NOMO-1 treated with dmso at 0.1 percent for 144 hours (cell line): ENCODE results near the gene ULK4.
"Not testable (repeated sequence)": the region's sequence is repeated elsewhere in the genome, so short reads cannot be mapped to it uniquely, and the experiment has no call there.

Source experiments
- DNase-seq: peaks from one replicate; lab custom pipeline; 2025; ENCODE audit not compliant: unreplicated experiment; lab: John Stamatoyannopoulos, UW

Gene ULK4

DNA sequence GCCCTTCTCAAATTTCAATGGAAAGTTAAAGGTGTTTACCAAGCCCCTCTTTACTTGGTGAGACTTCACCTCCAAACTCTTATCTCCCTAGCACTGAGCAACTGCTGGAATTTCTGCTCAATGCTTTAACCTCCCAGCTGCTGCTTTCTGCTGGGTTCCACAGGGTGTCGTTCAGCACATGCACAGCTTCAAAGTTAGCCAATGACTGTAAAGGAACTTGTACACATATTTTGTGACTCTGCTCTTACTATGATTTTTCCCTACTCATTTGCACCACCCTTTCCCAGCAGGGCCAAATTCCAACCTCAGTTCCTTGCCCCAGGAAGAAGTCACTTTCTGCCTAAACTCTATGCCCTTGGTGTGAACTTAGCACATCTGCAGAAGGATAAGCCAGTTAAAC is 89.7 kb downstream of the ULK4 start:
- no peak for DNase-seq

DNA sequence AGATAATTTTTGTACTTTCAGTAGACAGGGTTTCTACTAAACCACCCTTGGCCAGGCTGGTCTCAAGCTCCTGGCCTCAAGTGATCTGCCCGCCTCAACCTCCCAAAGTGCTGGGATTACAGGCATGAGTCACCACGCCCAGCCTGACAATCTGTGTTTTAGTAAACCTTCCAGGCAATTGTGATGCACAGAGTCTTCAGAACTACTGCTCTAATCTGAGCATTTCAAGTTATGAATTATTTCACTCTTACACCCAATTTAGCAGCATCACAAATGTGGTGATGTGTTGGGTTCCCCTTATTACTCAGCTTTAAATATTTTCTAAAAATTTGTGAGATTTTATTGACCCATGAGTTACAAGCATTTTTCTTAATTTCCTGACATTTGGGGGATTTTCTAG is 94.4 kb downstream of the ULK4 start:
- DNase-seq: no peak

DNA sequence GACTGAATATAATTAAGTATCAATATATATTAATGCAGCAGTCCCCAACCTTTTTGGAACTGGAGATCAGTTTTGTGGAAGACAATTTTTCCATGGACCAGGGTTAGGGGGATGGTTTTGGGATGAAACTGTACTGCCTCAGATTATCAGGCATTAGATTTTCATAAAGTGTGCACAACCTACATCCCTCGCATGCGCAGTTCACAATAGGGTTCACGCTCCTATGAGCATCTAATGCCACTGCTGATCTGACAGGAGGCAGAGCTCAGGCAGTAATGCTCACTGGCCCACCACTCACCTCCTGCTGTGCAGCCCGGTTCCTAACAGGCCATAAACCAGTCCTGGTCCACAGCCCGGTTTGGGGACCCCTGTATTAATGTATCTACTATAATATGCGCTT is 95.6 kb downstream of the ULK4 start:
- no peak for DNase-seq

DNA sequence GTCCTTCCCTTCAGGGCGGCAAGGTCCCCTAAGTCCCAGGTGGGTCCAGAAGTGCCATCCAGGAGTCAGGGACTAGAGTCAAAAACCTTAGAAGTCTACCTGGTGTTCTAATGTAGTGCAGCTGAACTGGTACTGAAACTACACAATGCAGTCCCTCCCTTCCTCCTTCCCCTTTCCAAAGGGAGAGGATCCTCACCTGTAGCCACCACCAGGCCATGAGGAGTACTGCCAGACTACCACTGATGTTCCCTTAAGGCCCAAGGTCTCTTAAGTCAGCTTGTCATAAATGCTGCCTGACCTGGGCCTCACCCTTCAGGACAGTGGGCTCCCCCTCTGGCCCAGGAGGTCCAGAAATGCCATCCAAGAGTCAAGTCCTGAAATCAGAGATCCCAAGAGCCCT is 98.9 kb downstream of the ULK4 start:
- no peak for DNase-seq

DNA sequence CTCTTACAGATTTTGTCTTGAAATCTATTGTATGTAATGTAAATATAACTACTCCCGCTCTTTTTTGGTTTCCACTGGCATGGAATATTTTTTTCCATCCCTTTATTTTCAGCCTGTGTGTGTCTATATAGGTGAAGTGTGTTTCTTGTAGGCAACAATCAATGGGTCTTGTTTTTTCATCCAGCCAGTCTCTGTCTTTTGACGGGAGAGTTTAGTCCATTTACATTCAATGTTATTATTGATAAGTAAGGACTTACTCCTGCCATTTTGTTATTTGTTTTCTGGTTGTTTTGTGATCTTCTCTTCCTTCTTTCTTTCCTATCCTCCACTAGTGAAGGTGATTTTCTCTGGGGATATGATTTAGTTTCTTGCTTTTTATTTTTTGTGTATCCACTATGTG is 101.4 kb downstream of the ULK4 start:
- not testable (repeated sequence) for DNase-seq

DNA sequence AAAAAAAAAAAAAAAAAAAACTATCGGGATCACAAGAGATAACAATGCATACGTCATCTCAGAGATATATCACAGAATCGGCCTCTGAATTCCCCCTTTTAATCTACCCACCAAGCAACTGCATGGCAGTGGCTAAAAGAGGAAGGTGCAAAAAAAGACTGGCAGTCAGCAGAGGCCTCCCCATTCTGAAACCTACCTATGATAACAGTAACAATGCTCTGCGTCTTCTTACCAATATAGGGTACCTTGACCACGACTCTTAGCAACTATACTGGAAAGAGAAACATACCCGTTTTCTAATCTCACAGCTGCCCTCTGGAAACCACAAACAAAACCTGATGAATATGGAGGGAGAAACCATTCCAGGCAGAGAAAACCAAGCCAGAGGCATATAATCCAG is 106.9 kb downstream of the ULK4 start:
- DNase-seq: no peak

DNA sequence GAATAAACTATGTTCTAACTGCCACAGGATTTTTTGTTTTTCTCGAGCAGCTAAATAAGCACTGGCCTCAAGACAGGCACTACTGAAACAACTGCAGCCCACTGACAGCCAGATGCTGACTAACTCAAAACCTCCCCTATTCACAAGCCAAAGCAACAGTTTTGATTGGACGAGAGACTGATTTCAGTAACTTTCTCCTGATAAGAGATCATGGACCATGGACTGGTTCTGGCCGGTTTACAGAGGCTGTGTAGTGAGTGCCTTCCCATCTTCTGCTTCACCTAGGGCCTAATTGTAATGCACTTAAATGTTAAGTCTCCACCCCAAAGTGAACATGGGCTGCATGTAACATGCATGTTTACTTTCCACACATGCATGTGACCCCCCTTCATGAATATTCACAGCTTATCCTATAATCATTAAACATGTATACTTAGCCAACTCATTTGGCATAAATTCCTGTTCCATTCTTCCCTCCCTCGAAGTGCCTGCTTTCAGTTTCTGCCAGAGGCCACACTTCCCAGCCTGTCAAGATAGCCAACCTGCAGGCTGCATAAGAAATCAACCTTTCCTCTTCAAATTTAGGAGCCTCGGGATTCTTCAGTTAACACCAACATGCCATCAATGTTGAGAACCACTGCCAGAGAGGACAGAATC is 108.2 kb downstream of the ULK4 start:
- no peak for DNase-seq

DNA sequence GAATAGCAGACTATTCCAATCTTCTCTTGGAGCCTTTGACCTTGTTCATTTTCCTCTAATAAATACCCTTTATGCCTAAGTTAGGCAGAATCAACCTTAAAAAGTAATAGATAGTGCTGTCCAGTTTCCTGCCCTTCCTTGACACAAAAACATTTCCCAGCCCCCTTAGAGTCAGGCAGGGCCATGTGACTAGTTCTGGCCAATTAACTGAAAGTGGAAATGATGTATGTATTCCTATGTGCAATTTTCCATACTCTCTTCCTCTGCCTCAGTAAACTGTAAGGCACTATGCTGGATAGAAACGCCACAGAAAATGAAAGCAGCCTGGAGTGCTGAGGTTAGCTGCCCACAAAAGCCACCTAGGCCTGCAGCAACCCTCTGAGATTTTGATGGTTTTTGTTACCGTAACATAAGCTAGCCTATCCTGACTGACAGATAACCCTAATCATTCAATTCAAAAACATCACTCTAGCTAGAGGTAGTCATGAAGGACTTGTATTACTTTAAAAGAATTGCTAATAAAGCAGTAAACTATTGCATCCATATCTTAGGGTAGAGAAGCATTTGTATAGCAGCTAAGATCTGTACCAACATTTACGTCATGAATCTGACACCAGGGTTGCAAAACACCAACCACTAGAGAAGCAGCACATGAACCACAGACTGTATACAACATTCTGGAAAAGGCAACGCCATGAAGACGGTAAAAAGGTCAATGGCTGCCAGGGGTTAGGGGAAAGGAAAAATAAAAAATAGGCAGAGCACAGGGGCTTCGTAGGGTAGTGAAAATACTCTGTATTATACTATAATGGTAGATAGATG is 112.9 kb downstream of the ULK4 start:
- no peak for DNase-seq

DNA sequence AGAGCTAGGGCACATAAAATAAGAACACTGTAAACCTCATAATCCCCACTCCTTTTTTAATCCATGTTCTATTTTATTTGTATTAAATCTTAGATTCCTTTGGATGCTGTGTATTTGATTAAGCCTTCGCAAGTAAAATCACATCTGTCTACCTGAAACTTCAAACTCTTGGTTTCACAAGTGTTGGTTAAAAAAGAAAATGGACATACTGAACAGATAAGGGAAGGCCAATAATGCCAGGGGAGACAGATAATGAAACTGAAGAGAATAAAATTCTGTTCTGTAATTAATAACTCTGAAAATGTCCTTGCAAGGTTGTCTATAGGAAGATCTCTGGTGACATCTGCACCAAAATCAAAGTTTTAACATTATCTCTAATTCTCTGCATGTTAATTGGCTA is 114.2 kb downstream of the ULK4 start:
- DNase-seq: no peak

DNA sequence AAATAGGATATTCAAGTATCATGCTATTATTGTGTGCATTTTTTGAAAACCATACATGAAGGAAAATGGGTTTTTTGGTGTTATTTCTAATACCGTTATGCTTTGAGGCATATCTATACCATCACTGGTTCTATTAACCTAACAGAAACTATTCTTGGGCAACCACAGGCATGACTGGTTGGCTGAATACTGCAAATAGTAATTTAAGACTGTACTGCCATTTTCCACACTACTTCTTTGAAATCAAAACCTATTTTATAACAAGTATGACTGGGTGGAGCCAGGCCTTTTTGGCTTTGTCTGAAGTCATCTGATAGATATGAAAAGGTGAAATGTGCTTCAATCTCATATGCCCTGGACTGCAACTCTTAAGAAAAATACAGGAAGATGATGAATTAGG is 115.1 kb downstream of the ULK4 start:
- DNase-seq: no peak

DNA sequence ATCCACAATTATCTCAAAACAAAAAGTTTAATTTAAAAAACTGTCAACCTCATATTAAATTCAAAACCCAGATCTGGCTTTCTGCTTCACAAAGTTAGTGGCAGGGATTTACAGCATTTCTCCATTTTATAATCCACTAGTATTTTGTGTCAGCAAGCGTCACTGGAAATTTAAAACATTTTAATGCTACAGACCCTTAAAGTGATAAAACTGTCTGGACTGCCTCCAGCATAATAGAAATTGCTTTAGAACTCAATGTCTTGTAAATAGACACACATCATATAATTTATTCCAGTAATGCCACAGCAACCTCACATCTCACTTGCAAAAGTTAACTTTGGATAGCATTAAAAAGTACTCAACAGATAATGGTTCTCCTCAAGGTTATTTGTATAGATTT is 116.1 kb downstream of the ULK4 start:
- no peak for DNase-seq

DNA sequence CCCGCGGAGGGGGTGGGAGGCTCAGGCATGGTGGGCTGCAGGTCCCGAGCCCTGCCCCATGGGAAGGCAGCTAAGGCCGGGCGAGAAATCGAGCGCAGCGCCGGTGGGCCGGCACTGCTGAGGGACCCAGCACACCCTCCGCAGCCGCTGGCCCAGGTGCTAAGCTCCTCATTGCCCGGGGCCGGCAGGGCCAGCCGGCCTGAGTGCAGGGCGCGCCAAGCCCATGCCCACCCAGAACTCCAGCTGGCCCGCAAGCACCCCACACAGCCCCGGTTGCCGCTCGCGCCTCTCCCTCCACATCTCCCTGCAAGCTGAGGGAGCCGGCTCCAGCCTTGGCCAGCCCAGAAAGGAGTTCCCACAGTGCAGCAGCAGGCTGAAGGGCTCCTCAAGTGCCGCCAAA is 117.6 kb downstream of the ULK4 start:
- DNase-seq: not testable (repeated sequence)

DNA sequence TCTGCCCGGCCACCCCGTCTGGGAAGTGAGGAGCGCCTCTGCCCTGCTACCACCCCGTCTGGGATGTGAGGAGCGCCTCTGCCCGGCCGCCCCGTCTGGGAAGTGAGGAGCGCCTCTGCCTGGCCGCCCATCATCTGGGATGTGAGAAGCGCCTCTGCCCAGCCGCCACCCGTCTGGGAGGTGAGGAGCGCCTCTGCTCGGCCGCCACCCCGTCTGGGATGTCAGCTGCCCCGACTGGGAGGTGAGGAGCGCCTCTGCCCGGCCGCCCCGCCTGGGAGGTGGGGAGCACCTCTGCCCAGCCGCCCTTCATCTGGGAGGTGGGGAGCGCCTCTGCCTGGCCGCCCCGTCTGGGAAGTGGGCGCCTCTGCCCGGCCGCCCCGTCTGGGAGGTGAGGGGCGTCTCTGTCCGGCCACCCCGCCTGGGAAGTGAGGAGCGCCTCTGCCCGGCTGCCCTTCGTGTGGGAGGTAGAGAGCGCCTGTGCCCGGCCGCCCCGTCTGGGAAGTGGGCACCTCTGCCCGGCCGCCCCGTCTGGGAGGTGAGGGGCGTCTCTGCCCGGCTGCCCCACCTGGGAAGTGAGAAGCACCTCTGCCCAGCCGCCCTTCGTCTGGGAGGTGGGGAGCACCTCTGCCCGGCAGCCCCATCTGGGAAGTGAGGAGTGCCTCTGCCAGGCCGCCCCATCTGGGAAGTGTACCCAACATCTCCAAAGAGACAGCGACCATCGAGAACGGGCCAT is 120.8 kb downstream of the ULK4 start:
- not testable (repeated sequence) for DNase-seq

DNA sequence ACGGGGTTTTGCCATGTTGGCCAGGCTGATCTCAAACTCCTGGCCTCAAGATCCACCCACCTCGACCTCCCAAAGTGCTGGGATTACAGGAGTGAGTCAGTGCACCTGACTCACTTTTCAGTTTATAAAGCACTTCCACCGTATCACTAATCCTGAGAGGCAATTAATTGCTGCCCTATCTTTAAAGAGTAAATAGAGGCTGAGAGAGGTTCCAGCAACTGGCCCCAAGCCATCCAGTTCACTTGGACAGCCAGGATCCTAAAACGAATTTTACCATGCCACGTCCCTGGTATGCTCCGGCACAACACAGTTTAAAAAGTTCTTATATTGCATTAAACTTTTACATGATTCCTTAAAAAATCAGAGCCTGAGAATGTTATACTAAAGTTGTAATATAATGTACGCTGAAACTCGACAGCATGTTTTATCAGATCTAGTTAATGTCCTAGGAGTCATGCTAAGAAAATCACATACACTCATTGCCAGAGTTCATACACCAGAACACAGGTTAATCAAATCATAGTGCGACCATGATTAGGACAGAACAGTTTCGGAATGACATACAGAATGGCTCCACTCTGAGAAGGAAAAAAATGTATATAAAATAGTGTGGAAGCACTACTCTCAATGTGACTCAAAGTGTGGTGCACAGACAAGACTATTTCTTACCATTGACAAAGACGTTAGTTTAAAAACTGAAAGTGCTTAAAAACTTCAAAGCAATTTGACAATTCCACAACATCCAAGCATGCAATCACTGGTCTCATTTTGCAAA is 125.4 kb downstream of the ULK4 start:
- DNase-seq: no peak

DNA sequence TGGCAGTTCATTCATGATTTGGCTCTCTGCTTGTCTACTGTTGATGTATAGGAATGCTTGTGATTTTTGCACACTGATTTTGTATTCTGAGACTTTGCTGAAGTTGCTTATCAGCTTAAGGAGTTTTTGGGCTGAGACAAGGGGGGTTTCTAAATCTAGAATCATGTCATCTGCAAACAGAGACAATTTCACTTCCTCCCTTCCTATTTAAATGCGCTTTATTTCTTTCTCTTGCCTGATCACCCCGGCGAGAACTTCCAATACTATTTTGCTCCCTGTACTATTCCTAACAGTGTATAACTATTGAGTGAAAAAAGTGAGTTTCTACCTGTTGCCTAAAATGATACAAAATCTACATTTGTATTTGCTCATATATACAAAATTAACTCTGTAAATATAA is 128.3 kb downstream of the ULK4 start:
- DNase-seq: no peak

DNA sequence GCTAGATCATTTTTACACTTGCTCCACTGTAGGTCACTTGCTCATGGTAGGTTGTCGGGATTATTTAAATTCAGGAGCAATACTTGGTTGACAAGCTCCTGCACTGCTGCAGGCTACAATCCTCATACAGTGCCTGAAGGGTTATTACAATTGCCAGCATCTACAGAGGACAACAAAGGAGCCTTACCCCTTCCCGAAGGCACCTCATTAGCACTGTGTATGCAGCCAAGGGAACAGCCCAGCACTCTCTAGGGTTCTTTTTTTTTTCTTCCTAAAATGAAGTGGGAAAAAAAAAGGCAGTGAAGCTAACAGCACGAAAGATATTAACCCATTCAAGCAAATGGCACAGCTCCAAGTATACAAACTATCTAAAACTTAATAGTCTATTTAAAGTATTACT is 142.7 kb downstream of the ULK4 start:
- no peak for DNase-seq

DNA sequence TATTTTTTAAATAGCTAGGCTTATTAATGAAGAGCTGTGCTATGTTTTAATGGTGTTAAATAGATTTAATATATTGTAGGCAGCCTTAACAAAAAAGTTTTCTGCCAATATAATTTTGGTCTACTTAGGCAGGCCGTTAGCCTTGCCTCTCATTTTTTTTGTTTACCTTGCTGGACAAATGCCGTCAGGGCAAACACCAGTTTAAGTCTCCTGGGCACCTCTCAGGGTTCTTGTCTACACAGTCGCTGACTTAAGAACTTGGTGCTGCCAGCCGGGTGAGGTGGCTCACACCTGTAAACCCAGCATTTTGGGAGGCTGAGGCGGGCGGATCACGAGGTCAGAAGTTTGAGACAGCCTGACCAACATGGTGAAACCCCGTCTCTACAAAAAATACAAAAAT is 153.3 kb downstream of the ULK4 start:
- DNase-seq: no peak

DNA sequence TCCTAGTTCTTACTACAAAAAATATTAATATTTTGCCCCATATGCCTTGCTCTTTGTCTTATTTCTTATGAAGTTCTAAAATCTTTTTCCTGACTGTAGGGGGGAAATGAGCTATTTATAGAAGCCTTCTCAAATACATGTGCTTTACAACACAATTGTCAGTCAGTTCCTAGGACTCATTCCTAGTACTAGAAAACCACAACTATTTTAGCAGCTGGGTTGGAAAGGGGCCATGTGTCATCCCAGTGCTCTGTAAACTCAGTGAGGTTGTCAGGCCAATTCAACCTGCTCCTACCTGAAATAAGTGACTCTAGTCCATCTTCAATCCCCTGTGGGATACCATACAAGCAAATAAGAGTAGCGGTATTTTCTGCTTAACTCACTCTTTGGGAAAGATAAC is 153.8 kb downstream of the ULK4 start:
- DNase-seq: no peak

DNA sequence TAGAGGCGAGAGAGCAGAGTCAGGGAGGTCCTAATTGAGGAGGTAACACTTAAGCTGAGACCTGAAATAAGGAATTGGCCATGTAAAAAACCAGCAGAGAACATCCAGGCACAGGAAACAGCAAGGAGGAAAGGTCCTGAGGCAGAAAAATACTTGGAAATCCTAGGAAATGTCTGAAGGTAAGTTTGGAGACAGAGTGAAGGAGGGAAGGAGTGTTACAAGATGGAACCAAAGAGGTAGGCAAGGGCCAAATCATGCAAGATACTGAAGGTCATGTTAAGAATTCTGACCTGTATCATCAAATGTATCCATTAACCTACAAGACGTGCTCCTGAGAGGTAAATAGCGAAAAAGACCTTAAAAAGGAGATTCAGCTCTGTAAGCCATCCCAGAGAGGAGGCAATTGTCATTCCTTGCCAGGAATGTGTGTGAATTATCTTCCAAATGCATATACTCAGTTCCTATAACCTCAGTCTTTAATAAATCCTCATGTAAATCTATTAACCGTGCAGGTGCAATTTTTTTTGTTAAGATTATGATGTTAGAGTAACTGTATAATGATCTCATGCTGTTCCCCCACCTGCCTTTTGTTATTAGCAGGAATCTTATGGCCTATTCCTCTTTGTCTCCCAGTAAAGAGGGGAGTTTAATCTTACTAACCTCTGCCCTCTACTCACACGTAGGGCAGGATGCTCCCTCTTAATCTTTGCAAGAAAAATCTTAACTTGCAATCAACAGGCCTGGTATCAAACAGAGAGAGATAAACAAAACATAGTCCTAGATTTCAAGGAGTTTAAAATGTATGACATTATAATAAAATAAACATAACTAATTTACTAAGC is 166.9 kb downstream of the ULK4 start:
- DNase-seq: no peak

DNA sequence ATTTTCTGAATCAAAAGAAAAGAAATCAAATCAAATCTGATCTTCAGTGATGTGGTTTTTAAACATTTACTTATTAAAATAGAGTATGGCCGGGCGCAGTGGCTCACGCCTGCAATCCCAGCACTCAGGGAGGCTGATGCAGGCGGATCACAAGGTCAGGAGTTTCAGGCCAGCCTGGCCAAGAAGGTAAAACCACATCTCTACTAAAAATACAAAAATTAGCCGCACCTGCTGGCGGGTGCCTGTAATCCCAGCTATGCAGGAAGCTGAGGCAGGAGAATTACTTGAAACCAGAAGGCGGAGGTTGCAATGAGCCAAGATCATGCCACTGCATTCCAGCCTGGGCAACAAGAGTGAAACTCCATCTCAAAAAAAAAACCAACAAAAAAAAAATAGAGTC is 169.1 kb downstream of the ULK4 start:
- DNase-seq: no peak
